HL-60/S4 (cell line): ENCODE measurements around the gene PM20D2.
"Not testable (repeated sequence)": the region's sequence is repeated elsewhere in the genome, so short reads cannot be mapped to it uniquely, and the experiment has no call there.

ENCODE experiments used
- in situ Hi-C: fragments of 300-500 bp; cut with MboI; formaldehyde crosslinking; loops from 2 replicates; pipeline ENCODE4 v1.14.3; 2022; ENCODE audit warnings: low sequenced_read_pairs

PM20D2 gene, protein sequence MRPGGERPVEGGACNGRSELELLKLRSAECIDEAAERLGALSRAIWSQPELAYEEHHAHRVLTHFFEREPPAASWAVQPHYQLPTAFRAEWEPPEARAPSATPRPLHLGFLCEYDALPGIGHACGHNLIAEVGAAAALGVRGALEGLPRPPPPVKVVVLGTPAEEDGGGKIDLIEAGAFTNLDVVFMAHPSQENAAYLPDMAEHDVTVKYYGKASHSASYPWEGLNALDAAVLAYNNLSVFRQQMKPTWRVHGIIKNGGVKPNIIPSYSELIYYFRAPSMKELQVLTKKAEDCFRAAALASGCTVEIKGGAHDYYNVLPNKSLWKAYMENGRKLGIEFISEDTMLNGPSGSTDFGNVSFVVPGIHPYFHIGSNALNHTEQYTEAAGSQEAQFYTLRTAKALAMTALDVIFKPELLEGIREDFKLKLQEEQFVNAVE

GRCh38 chr6:89145956-89146717, at the start of gene PM20D2:
Gene PM20D2, plus strand, starts transcription at chr6:89146055. Its CDS starts 90 bp downstream, at chr6:89146145.
- in situ Hi-C loops, result no loop called here

DNA sequence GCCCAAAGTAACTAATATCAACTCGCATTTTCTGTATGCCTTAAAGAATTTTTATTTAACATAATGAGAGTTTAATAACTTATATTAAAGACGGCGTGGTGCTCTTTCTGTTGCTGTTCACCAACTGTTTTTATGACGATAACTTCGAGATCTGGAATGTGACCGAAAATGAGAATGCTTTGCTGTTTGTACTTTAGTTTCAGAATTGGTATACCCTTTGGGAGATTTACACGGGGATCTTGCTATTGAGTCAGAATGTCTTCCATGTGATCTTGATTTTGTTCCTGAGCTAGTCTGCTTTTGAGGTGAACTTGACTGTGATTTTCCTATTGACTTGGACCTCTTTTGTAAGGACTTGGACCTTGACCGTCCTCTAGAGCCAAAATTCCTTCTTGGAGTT, 47.4 kb upstream of the PM20D2 start:
- in situ Hi-C loops, result no loop called here

GRCh38 chr6:89100114-89100513, 45.7 kb upstream of the PM20D2 start:
- in situ Hi-C loops, result no loop called here

GRCh38 chr6:89110284-89110683, 35.6 kb upstream of the PM20D2 start:
- in situ Hi-C loops, result no loop called here

GRCh38 chr6:89111933-89112332, 33.9 kb upstream of the PM20D2 start:
- in situ Hi-C loops, result no loop called here

- in situ Hi-C loops, result no loop called here
These were observed 29.2 kb upstream of the PM20D2 start for GRCh38 chr6:89116702-89117101.

DNA sequence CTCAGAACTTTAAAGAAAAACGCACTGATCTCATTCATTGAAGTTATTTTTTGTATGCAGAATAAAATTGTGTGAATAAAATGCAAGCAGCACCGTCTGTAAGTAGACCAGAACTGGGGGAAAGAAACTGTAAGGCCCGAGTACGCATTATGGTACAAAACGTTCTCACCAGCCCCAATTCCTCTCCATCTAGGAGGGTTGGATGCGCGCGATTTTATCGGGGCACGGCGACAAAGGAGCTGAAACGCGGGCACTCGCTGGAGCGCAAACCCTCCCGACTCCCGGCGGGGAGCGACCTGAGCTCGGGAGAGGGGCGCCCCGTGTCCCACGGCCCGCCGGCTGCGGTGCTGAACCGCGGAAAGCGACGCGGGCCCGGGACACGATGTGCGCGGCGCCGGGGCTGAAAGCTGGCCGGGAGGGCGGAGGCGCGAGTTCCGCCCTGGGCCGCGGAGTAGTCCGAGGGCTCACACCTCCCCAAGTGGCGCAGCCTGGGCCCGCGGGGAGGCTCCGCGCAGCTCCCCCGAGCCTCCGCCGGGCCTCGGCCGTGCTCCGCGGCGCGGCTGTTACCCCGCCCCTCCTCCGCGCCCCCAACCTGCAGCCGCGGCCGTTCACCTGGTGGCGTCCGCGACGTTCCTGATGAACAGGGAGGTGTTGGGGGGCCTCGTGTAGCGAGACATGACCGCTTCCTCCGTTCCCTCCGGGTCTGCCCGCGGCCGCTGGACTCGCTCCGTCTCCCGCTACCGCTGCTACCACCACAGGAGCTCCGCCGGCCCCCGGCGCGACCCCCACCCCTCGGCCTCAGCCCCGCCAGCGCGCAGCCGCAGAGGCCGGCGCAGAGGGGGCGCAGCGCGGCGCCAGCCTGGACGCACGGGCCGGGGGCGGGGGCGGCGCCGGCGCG, 28.4 kb upstream of the PM20D2 start, which contains the start of gene SRSF12:
SRSF12 (minus strand) TSS at position 861 of the 898 bp plus-strand sequence; CDS start at position 677, 184 bp downstream.
- in situ Hi-C loops, result no loop called here

- in situ Hi-C loops, result no loop called here
These were observed 26.9 kb upstream of the PM20D2 start for GRCh38 chr6:89118931-89119330.

DNA sequence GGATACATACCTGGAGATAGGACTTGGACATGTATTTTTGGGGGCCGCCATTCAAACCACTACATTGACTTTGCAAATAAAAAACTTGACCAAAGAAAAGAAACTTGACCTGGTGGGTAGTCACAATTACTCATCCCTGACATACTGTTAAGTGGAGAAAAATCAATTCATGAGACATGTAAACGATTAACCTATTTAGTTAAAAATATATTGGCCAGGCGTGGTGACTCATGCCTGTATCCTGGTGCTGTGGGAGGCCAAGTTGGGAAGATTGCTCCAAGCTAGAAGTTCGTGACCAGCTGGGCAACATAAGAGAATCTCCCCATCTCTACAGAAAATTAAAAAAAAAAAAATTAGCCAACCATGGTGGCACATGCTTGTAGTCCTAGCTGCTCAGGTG, 25.5 kb upstream of the PM20D2 start:
- in situ Hi-C loops, result no loop called here

- in situ Hi-C loops, result no loop called here
These were observed 23.9 kb upstream of the PM20D2 start for GRCh38 chr6:89121934-89122333.

GRCh38 chr6:89122625-89123024, 23.2 kb upstream of the PM20D2 start:
- in situ Hi-C loops, result no loop called here

DNA sequence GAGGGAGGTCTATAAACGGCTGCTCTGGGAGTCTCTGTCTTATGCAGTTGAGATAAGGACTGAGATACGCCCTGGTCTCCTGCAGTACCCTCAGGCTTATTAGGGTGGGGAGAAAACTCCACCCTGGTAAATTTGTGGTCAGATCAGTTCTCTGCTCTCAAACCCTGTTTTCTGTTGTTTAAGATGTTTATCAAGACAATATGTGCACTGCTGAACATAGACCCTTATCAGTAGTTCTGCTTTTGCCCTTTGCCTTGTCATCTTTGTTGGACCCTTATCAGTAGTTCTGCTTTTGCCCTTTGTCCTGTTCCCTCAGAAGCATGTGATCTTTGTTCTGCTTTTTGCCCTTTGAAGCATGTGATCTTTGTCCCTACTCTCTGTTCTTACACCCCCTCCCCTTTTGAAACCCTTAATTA, 17.6 kb upstream of the PM20D2 start:
- in situ Hi-C loops, result not testable (repeated sequence)

DNA sequence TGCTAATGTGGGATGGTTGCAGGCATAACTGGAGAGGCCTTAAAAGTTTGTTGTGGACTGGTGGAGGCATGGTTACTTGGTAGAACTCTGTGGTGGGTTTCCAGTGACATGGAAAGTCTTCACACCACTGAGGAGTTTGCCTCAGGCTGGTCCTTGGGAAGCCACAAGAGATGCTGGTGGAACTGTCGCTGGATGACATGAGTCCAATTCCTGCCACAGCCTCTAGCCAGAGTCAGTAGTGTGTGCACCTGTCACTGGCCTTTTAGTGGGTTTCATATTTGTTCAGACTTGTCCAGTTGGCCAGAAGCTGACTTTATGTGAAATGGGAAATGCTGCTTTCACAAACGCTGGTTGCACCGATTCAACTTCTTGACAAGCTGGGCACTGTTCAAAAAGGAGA, 14.3 kb upstream of the PM20D2 start:
- in situ Hi-C loops, result no loop called here

- in situ Hi-C loops, result no loop called here
These were observed 13.8 kb upstream of the PM20D2 start for GRCh38 chr6:89132057-89132456.

GRCh38 chr6:89133981-89134380, 11.9 kb upstream of the PM20D2 start:
- in situ Hi-C loops, result no loop called here

GRCh38 chr6:89134723-89135122, 11.1 kb upstream of the PM20D2 start:
- in situ Hi-C loops, result no loop called here

- in situ Hi-C loops, result no loop called here
These were observed 7.7 kb upstream of the PM20D2 start for GRCh38 chr6:89138173-89138572.

- in situ Hi-C loops, result no loop called here
These were observed 6.1 kb upstream of the PM20D2 start for GRCh38 chr6:89139509-89140346.

DNA sequence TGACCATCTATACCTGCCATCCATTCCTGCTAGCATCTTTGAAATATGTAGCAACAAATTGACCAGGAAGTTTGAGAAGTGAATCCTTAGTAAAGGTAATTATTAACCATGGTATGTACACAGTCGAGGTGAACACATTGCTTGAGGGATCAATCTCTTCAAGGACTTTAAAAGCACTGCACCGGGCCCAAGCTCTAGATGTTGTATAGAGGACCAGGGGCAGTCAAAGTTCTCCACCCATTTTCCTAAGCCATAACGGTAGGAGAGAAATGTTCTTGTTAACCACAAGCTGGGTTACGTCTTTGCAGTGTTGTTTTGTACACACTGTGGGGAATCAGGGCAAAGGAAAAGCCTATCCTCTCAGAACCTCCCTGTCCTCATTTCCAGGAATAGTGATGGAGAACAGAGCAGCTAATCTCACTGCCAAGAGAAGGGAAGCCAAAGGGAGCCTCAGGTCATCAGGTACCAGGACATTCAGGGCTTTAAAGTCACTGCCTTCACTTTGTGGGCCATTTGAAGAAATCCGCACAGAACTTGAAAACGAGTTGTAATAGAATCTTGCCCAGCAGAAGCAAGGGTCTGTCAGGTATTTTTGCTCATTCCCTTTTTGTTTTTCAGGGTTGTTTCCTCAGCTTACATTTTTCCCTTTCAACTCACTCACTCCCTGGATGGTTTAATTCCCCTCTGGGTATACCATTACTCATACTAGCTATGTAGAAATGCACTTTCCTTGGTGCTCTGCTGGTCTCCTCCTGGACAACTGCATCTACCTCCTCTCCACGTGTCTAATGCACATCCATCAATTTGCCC, 5.3 kb upstream of the PM20D2 start:
- in situ Hi-C loops, result no loop called here
